Calu3 (cell line): ENCODE measurements around the gene SLC4A4. TPM values are rescaled to one million over a fixed set of nuclear protein-coding genes. Genes with fewer than 3 reads are reported as not detected.

Experiments
- BruUV-seq: library from RNA; stranded (reverse); fragments of 400-500 nt; replicated peaks from 2 replicates; lab custom pipeline; 2021; lab: Mats Ljungman, UMichigan
- CTCF ChIA-PET: fragments of 300-600 bp; sonication (Branson Sonifier 250); formaldehyde crosslinking; loops from one replicate; lab custom pipeline; 2022; ENCODE audit warnings: antibody characterized with exemption; lab: Charles Lee
- DNase-seq: peaks from one replicate; pipeline ENCODE4 v3.0.0; 2022
- H3K27ac Mint-ChIP-seq: one replicate; pipeline ENCODE4 v1.8.0; 2022; ENCODE audit warnings: mixed read lengths; ENCODE audit not compliant: unreplicated experiment
- H3K27me3 Mint-ChIP-seq: one replicate; pipeline ENCODE4 v1.8.0; 2022; ENCODE audit warnings: mixed read lengths; ENCODE audit not compliant: unreplicated experiment
- H3K36me3 Mint-ChIP-seq: one replicate; pipeline ENCODE4 v1.8.0; 2022; ENCODE audit warnings: mild to moderate bottlenecking, moderate library complexity, mixed read lengths; ENCODE audit not compliant: insufficient read depth, unreplicated experiment
- H3K4me1 Mint-ChIP-seq: one replicate; pipeline ENCODE4 v1.8.0; 2022; ENCODE audit warnings: mild to moderate bottlenecking, low read depth, mixed read lengths; ENCODE audit not compliant: unreplicated experiment
- H3K4me3 Mint-ChIP-seq: one replicate; pipeline ENCODE4 v1.8.0; 2022; ENCODE audit warnings: mild to moderate bottlenecking, low read depth, moderate library complexity, mixed read lengths; ENCODE audit not compliant: unreplicated experiment
- H3K9me3 Mint-ChIP-seq: one replicate; pipeline ENCODE4 v1.8.0; 2022; ENCODE audit warnings: low read depth, mixed read lengths; ENCODE audit not compliant: unreplicated experiment
- CTCF ChIP-seq: fragments of 200-600 bp; IDR thresholded peaks from one replicate; pipeline ENCODE4 v1.8.0; 2022; ENCODE audit warnings: antibody characterized with exemption; ENCODE audit not compliant: unreplicated experiment
- intact Hi-C: fragments of 100-400 bp; cut with micrococcal nuclease; formaldehyde crosslinking; loops from one replicate; pipeline ENCODE4 v1.10.0; 2022; ENCODE audit not compliant: unreplicated experiment
- total RNA-seq: library from RNA; stranded (reverse); gene quantifications from 2 replicates; pipeline ENCODE4 v1.2.3, GENCODE V29; 2022

SLC4A4 gene
- total RNA-seq, 1 experiment from 2014 or later = 14.6 TPM

GRCh38 chr4:71520308-71520707, 181.5 kb downstream of the SLC4A4 start:
- DNase-seq = no peak
- H3K4me1 Mint-ChIP-seq = peaks cover 6% of the 10 kb centered on the region
- no TSS peak for BruUV-seq
- H3K27me3 Mint-ChIP-seq = no peaks in the 10 kb centered on the region
- intact Hi-C loops = no loop called here
- no peak overlapping the region for H3K4me3 Mint-ChIP-seq
- CTCF ChIA-PET = no interaction called here
- peaks cover 2% of the 10 kb centered on the region for H3K9me3 Mint-ChIP-seq
- H3K36me3 Mint-ChIP-seq = no peaks in the 10 kb centered on the region
- TF ChIP-seq CTCF = no peak
- no peak overlapping the region for H3K27ac Mint-ChIP-seq

- Mint-ChIP-seq H3K4me3 (no peak overlapping the region), H3K27ac (no peak overlapping the region)
- BruUV-seq = no TSS peak
Observed at GRCh38 chr4:71520850-71521249, 182.0 kb downstream of the SLC4A4 start.

GRCh38 chr4:71524756-71525155, 185.9 kb downstream of the SLC4A4 start:
- no peaks in the 10 kb centered on the region for H3K9me3 Mint-ChIP-seq
- no peak overlapping the region for H3K27ac Mint-ChIP-seq
- H3K36me3 Mint-ChIP-seq = no peaks in the 10 kb centered on the region
- intact Hi-C loops = no loop called here
- no peaks in the 10 kb centered on the region for H3K27me3 Mint-ChIP-seq
- no peak for DNase-seq
- CTCF ChIA-PET = no interaction called here
- no peak for TF ChIP-seq CTCF
- peaks cover 14% of the 10 kb centered on the region for H3K4me1 Mint-ChIP-seq
- H3K4me3 Mint-ChIP-seq = no peak overlapping the region
- no TSS peak for BruUV-seq

More at GRCh38 chr4:71520850-71521249, 182.0 kb downstream of the SLC4A4 start:
- intact Hi-C loops = no loop called here
- DNase-seq = no peak
- no peaks in the 10 kb centered on the region for H3K36me3 Mint-ChIP-seq
- no peaks in the 10 kb centered on the region for H3K27me3 Mint-ChIP-seq
- CTCF ChIA-PET = no interaction called here
- peaks cover 6% of the 10 kb centered on the region for H3K4me1 Mint-ChIP-seq
- no peak for TF ChIP-seq CTCF
- H3K9me3 Mint-ChIP-seq = peaks cover 2% of the 10 kb centered on the region

- Mint-ChIP-seq H3K4me3 (no peak overlapping the region), H3K36me3 (no peaks in the 10 kb centered on the region), H3K27me3 (no peaks in the 10 kb centered on the region), H3K4me1 (peaks cover 9% of the 10 kb centered on the region), H3K27ac (no peak overlapping the region), H3K9me3 (no peaks in the 10 kb centered on the region)
- CTCF ChIA-PET = no interaction called here
- intact Hi-C loops = no loop called here
- TF ChIP-seq CTCF = no peak
- DNase-seq = no peak
- no TSS peak for BruUV-seq
Observed at GRCh38 chr4:71526637-71527406, 188.0 kb downstream of the SLC4A4 start.
